IMR-90 (cell line): Measurements from ENCODE around the gene ATP2B2. TPM values are rescaled to one million over a fixed set of nuclear protein-coding genes. Genes with fewer than 3 reads are reported as not detected.

Source experiments
- ATAC-seq: fragments of 200-7000 bp; cut with Tn5 transposase; 2 replicates; pipeline ENCODE4 v1.9.1; 2020; ENCODE audit warnings: low read depth, mild to moderate bottlenecking, moderate library complexity
- BruUV-seq: library from RNA; stranded (reverse); fragments of 400-500 nt; replicated peaks from 2 replicates; lab custom pipeline; 2021; lab: Mats Ljungman, UMichigan
- CTCF ChIA-PET: fragments of 300-600 bp; formaldehyde crosslinking; extraction: SDS; loops from one replicate; lab custom pipeline; 2021; ENCODE audit warnings: antibody characterized with exemption; lab: Yijun Ruan, JAX
- POLR2A ChIA-PET: fragments of 300-600 bp; sonication (Branson Sonifier 250); formaldehyde crosslinking; loops from one replicate; lab custom pipeline; 2022; ENCODE audit warnings: antibody characterized with exemption; ENCODE audit not compliant: unreplicated experiment; lab: Charles Lee
- DNase-seq: peaks from one replicate; pipeline ENCODE4 v3.0.0; 2013
- H2AFZ ChIP-seq: replicated peaks from 2 replicates; pipeline ENCODE3; 2013; ENCODE audit warnings: low read length, mild to moderate bottlenecking; ENCODE audit not compliant: poor library complexity
- H2AK5ac ChIP-seq: 2 replicates; pipeline ENCODE4 v1.6.1; 2013; ENCODE audit warnings: low read depth, low read length, inconsistent platforms
- H2AK9ac ChIP-seq: replicated peaks from 2 replicates; pipeline ENCODE3; 2013; ENCODE audit warnings: mild to moderate bottlenecking, low read depth, low read length, moderate library complexity; ENCODE audit not compliant: poor library complexity
- H2BK120ac ChIP-seq: 2 replicates; pipeline ENCODE4 v1.6.1; 2013; ENCODE audit warnings: low read depth, low read length, inconsistent platforms
- H2BK15ac ChIP-seq: 3 replicates; pipeline ENCODE4 v1.6.1; 2013; ENCODE audit warnings: low read depth, low read length, inconsistent platforms
- H2BK20ac ChIP-seq: 2 replicates; pipeline ENCODE4 v1.6.1; 2013; ENCODE audit warnings: low read depth, mild to moderate bottlenecking, inconsistent platforms, low read length, moderate library complexity
- H2BK5ac ChIP-seq: 2 replicates; pipeline ENCODE4 v1.6.1; 2013; ENCODE audit warnings: mild to moderate bottlenecking, low read depth, low read length, inconsistent platforms; ENCODE audit not compliant: poor library complexity, severe bottlenecking
- H3K14ac ChIP-seq: replicated peaks from 2 replicates; pipeline ENCODE4 v1.6.1; 2013; ENCODE audit warnings: low read depth, low read length, inconsistent platforms
- H3K18ac ChIP-seq: 2 replicates; pipeline ENCODE4 v1.6.1; 2013; ENCODE audit warnings: low read depth, low read length, control low read depth
- H3K23ac ChIP-seq: 2 replicates; pipeline ENCODE4 v1.6.1; 2013; ENCODE audit warnings: low read depth, low read length, inconsistent platforms
- H3K27ac ChIP-seq: 2 replicates; pipeline ENCODE4 v1.5.1; 2013; ENCODE audit warnings: mild to moderate bottlenecking, control low read depth, low read length; ENCODE audit not compliant: insufficient read depth
- H3K27me3 ChIP-seq: 2 replicates; pipeline ENCODE4 v1.6.1; 2013; ENCODE audit warnings: low read length; ENCODE audit not compliant: control insufficient read depth, insufficient read depth
- H3K36me3 ChIP-seq: 2 replicates; pipeline ENCODE4 v1.6.1; 2013; ENCODE audit warnings: low read length, mixed read lengths; ENCODE audit not compliant: control insufficient read depth, insufficient read depth
- H3K4ac ChIP-seq: 2 replicates; pipeline ENCODE4 v1.6.1; 2013; ENCODE audit warnings: low read depth, low read length, inconsistent platforms
- H3K4me1 ChIP-seq: 2 replicates; pipeline ENCODE4 v1.6.1; 2013; ENCODE audit warnings: low read length, mixed read lengths; ENCODE audit not compliant: control insufficient read depth, insufficient read depth
- H3K4me2 ChIP-seq: 2 replicates; pipeline ENCODE4 v1.6.1; 2013; ENCODE audit warnings: low read depth, mild to moderate bottlenecking, control low read depth, low read length, moderate library complexity
- H3K4me3 ChIP-seq: 2 replicates; pipeline ENCODE4 v1.5.1; 2013; ENCODE audit warnings: low read depth, mild to moderate bottlenecking, control low read depth, low read length, moderate library complexity; ENCODE audit not compliant: insufficient read depth
- H3K56ac ChIP-seq: 2 replicates; pipeline ENCODE4 v1.6.1; 2013; ENCODE audit warnings: low read length, inconsistent platforms; ENCODE audit not compliant: insufficient read depth; ENCODE audit errors: extremely low read depth
- H3K79me1 ChIP-seq, 2 experiments: 2 replicates each; pipeline ENCODE4 v1.6.1; 2013; ENCODE audit warnings: low read length in 2 of 2, inconsistent platforms in 1 of 2, low read depth in 1 of 2
- H3K9ac ChIP-seq: 2 replicates; pipeline ENCODE4 v1.6.1; 2013; ENCODE audit warnings: low read depth, low read length, control low read depth
- H3K9me1 ChIP-seq: 2 replicates; pipeline ENCODE4 v1.6.1; 2013; ENCODE audit warnings: low read length, inconsistent platforms; ENCODE audit not compliant: insufficient read depth
- H3K9me3 ChIP-seq: 2 replicates; pipeline ENCODE4 v1.6.1; 2013; ENCODE audit warnings: low read length; ENCODE audit not compliant: control insufficient read depth, insufficient read depth
- H4K20me1 ChIP-seq: 2 replicates; pipeline ENCODE4 v1.6.1; 2013; ENCODE audit warnings: low read length, inconsistent platforms; ENCODE audit not compliant: insufficient read depth
- H4K5ac ChIP-seq: 2 replicates; pipeline ENCODE4 v1.6.1; 2013; ENCODE audit warnings: mild to moderate bottlenecking, low read depth, low read length, control low read depth
- H4K8ac ChIP-seq, 2 experiments: 2 replicates each; pipeline ENCODE4 v1.6.1; 2013; ENCODE audit warnings: low read depth in 2 of 2, low read length in 2 of 2, control low read depth in 1 of 2, inconsistent platforms in 1 of 2
- H4K91ac ChIP-seq: 2 replicates; pipeline ENCODE4 v1.6.1; 2013; ENCODE audit warnings: low read depth, low read length, inconsistent platforms; ENCODE audit not compliant: insufficient read depth
- CHD1 ChIP-seq: IDR thresholded peaks from 2 replicates; pipeline ENCODE4 v1.6.1; 2012; ENCODE audit warnings: low read depth, low read length, improper control_type of control experiment
- CTCF ChIP-seq: conservative IDR thresholded peaks from 2 replicates; pipeline ENCODE4 v1.5.1; 2012; ENCODE audit warnings: mild to moderate bottlenecking, low read depth, low read length, improper control_type of control experiment
- ELK1 ChIP-seq: fragments of 150-350 bp; IDR thresholded peaks from 2 replicates; pipeline ENCODE4 v1.6.1; 2016; ENCODE audit warnings: low read depth, mild to moderate bottlenecking, low read length, moderate library complexity, borderline replicate concordance
- MAFK ChIP-seq: IDR thresholded peaks from 2 replicates; pipeline ENCODE4 v1.6.1; 2012; ENCODE audit warnings: low read depth, low read length, improper control_type of control experiment
- MAZ ChIP-seq: IDR thresholded peaks from 2 replicates; pipeline ENCODE4 v1.6.1; 2012; ENCODE audit warnings: low read depth, mild to moderate bottlenecking, low read length, improper control_type of control experiment, moderate library complexity, borderline replicate concordance
- RAD21 ChIP-seq: IDR thresholded peaks from 2 replicates; pipeline ENCODE4 v1.6.1; 2012; ENCODE audit warnings: low read length, improper control_type of control experiment
- RFX5 ChIP-seq: IDR thresholded peaks from 2 replicates; pipeline ENCODE4 v1.8.0; 2012; ENCODE audit warnings: low read depth, mild to moderate bottlenecking, low read length, moderate library complexity
- WGBS, 2 experiments: methylation state at CpG; one replicate each; pipeline versions ENCODE4 v1.1.5 to v1.1.7; 2013; ENCODE audit warnings: missing lambda C conversion rate in 2 of 2; ENCODE audit not compliant: insufficient read length in 1 of 2; ENCODE audit errors: extremely low coverage in 2 of 2; 5-methylcytosine and 5-hydroxymethylcytosine counted together
- dilution Hi-C: fragments of 300-500 bp; cut with HindIII; formaldehyde crosslinking; loops from one replicate; pipeline ENCODE4 v1.14.3; 2018; ENCODE audit warnings: low sequenced_read_pairs; ENCODE audit not compliant: unreplicated experiment
- in situ Hi-C: fragments of 300-500 bp; cut with MboI; formaldehyde crosslinking; loops from 3 replicates; pipeline ENCODE4 v1.14.3; 2019; ENCODE audit warnings: low sequenced_read_pairs, inconsistent platforms, mixed read lengths
- intact Hi-C: fragments of 100-400 bp; cut with micrococcal nuclease; formaldehyde crosslinking; loops from 2 replicates; pipeline ENCODE4 v1.10.0; 2022
- polyA plus RNA-seq, 3 experiments: library from polyadenylated mRNA; depleted of rRNA; stranded (reverse); fragments of >200 nt; gene quantifications; 2 replicates each; pipeline ENCODE4 v1.2.3, GENCODE V29; 2012; ENCODE audit warnings: low replicate concordance in 1 of 3
- total RNA-seq: library from RNA; depleted of rRNA; stranded (reverse); fragments of >200 nt; gene quantifications from 2 replicates; pipeline ENCODE4 v1.2.3, GENCODE V29; 2012
- TF ChIP-seq, protein P1 (sequence below): fragments of 150-350 bp; IDR thresholded peaks from 2 replicates; pipeline ENCODE4 v1.6.1; 2017; ENCODE audit warnings: mild to moderate bottlenecking, antibody characterized with exemption, low read length, low read depth

The ATP2B2 gene
- total and polyA plus RNA-seq, 2 of the 4 experiments (the other 2 are of a cell fraction), result under 0.01 to 0.02 TPM

- TF ChIP-seq CTCF, result no peak
Measured at GRCh38 chr3:10459954-10460754, 45.2 kb downstream of the ATP2B2 start (continued).

DNA sequence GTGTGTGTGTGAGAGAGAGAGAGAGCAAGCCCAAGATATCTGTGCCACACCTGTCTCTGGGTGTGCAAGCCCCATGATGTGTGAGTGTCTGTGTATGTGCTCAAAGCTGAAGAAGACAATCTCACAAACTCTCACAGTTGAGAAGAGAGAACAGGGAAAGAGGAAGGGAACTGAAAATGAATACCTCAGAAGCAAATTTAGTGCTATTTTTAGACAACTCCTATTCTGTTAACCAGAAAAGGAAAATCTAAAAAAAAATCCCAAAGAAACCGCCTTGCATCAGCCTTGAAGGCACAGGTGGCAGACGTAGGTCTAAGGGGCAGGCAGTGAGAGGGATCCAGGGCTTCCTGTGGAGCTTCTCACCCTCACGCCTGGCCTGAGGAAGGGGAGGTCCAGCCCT, 47.8 kb downstream of the ATP2B2 start:
- Histone ChIP-seq H4K8ac (no peak overlapping the region), H3K9me3 (no peaks in the 10 kb centered on the region), H3K27me3 (peaks cover 8% of the 10 kb centered on the region), H3K36me3 (no peaks in the 10 kb centered on the region), H3K18ac (no peak overlapping the region), H3K4me1 (no peaks in the 10 kb centered on the region), H3K23ac (no peak overlapping the region), H3K56ac (no peak overlapping the region), H2BK120ac (no peak overlapping the region), H3K4me2 (no peak overlapping the region), H2AFZ (no peak overlapping the region), H2BK5ac (no peak overlapping the region), H2AK9ac (no peak overlapping the region), H4K91ac (no peak overlapping the region), H3K4ac (no peak overlapping the region), H2AK5ac (no peak overlapping the region), H2BK20ac (no peak overlapping the region), H2BK15ac (no peak overlapping the region), H4K5ac (no peak overlapping the region), H3K27ac (no peak overlapping the region), H3K4me3 (no peak overlapping the region), H3K14ac (no peak overlapping the region), H3K79me1 (no peaks in the 10 kb centered on the region), H3K9me1 (no peaks in the 10 kb centered on the region; the same call in 1 of the 2 replicates), H3K9ac (no peak overlapping the region), H4K20me1 (no peaks in the 10 kb centered on the region; the same call in none of the 2 replicates)
- ChIA-PET CTCF (no interaction called here), POLR2A (no interaction called here)
- intact Hi-C loops, result no loop called here
- no peak for ATAC-seq
- TF ChIP-seq, protein P1, sequence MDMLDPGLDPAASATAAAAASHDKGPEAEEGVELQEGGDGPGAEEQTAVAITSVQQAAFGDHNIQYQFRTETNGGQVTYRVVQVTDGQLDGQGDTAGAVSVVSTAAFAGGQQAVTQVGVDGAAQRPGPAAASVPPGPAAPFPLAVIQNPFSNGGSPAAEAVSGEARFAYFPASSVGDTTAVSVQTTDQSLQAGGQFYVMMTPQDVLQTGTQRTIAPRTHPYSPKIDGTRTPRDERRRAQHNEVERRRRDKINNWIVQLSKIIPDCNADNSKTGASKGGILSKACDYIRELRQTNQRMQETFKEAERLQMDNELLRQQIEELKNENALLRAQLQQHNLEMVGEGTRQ, result no peak
- TF ChIP-seq RFX5 (no peak), MAZ (no peak), CHD1 (no peak), ELK1 (no peak), RAD21 (no peak), MAFK (no peak)
- no CpG with 5 or more reads among the region's 3 CpGs for WGBS, 2 experiments
- no TSS peak for BruUV-seq
- DNase-seq, result no peak
- in situ Hi-C loops, result no loop called here
- dilution Hi-C loops, result no loop called here
